Keratinocyte (primary cell): ENCODE measurements around the gene CCN5. TPM values are rescaled to one million over a fixed set of nuclear protein-coding genes. Genes with fewer than 3 reads are reported as not detected.

Source experiments
- DNase-seq: peaks from one replicate; pipeline ENCODE4 v3.0.0-alpha.2; 2011; ENCODE audit warnings: low read depth, missing footprints, low spot score
- FAIRE-seq: peaks from 2 replicates; lab custom pipeline; 2011; peaks lifted over from hg19 to GRCh38; lab: Jason Lieb, UNC
- H2AFZ ChIP-seq: 2 replicates; pipeline ENCODE4 v1.6.0; 2012; ENCODE audit warnings: low read length, control low read depth, inconsistent platforms; ENCODE audit not compliant: control insufficient read depth
- H3K27ac ChIP-seq: 2 replicates; pipeline ENCODE4 v1.5.1; 2011; ENCODE audit warnings: low read length; ENCODE audit not compliant: control insufficient read depth, insufficient read depth
- H3K27me3 ChIP-seq: 3 replicates; pipeline ENCODE4 v1.6.0; 2011; ENCODE audit warnings: low read length; ENCODE audit not compliant: control insufficient read depth, insufficient read depth; ENCODE audit errors: extremely low read depth
- H3K36me3 ChIP-seq, 2 experiments: 2 replicates in 1 of 2; 3 replicates in 1 of 2; pipeline ENCODE4 v1.5.1; 2011; ENCODE audit warnings: low read length in 2 of 2, mild to moderate bottlenecking in 1 of 2; ENCODE audit not compliant: control insufficient read depth in 2 of 2, insufficient read depth in 2 of 2; ENCODE audit errors: extremely low read depth in 1 of 2
- H3K4me1 ChIP-seq: 3 replicates; pipeline ENCODE4 v1.5.1; 2011; ENCODE audit warnings: low read length; ENCODE audit not compliant: control insufficient read depth, insufficient read depth; ENCODE audit errors: extremely low read depth
- H3K4me2 ChIP-seq: 3 replicates; pipeline ENCODE4 v1.6.0; 2011; ENCODE audit warnings: low read depth, low read length; ENCODE audit not compliant: control insufficient read depth, insufficient read depth; ENCODE audit errors: extremely low read depth
- H3K4me3 ChIP-seq, 3 experiments: fragments of 200-600 bp in 1 of 3; sonication (generic) in 1 of 3; 2 replicates in 2 of 3; 3 replicates in 1 of 3; pipeline ENCODE4 v1.5.1; 2011 to 2016; ENCODE audit warnings: low read length in 3 of 3, mild to moderate bottlenecking in 3 of 3, control low read depth in 2 of 3, inconsistent platforms in 1 of 3, low read depth in 1 of 3, mixed read lengths in 1 of 3, mixed run types in 1 of 3, moderate library complexity in 1 of 3; ENCODE audit not compliant: control insufficient read depth in 2 of 3, insufficient read depth in 2 of 3; ENCODE audit errors: extremely low read depth in 1 of 3
- H3K79me2 ChIP-seq: 2 replicates; pipeline ENCODE4 v1.6.0; 2012; ENCODE audit warnings: low read length; ENCODE audit not compliant: control insufficient read depth, insufficient read depth
- H3K9ac ChIP-seq: 3 replicates; pipeline ENCODE4 v1.6.0; 2011; ENCODE audit warnings: low read length; ENCODE audit not compliant: control insufficient read depth, insufficient read depth; ENCODE audit errors: extremely low read depth
- H3K9me1 ChIP-seq: 3 replicates; pipeline ENCODE4 v1.6.0; 2011; ENCODE audit warnings: low read length; ENCODE audit not compliant: control insufficient read depth, insufficient read depth; ENCODE audit errors: extremely low read depth
- H3K9me3 ChIP-seq: 2 replicates; pipeline ENCODE4 v1.5.1; 2012; ENCODE audit warnings: low read depth, low read length; ENCODE audit not compliant: control insufficient read depth
- H4K20me1 ChIP-seq: 3 replicates; pipeline ENCODE4 v1.6.0; 2011; ENCODE audit warnings: low read length; ENCODE audit not compliant: control insufficient read depth, insufficient read depth; ENCODE audit errors: extremely low read depth
- EZH2 ChIP-seq: IDR thresholded peaks from one replicate; pipeline ENCODE4 v1.6.1; 2012; ENCODE audit warnings: inconsistent platforms, mild to moderate bottlenecking, low read length, moderate library complexity
- dilution Hi-C: fragments of 300-500 bp; cut with MboI; formaldehyde crosslinking; loops from one replicate; pipeline ENCODE4 v1.7.0; 2020; ENCODE audit warnings: low sequenced_read_pairs; ENCODE audit not compliant: extremely low pct_ligation_motif_present
- polyA plus RNA-seq, 5 experiments: library from polyadenylated mRNA; depleted of rRNA in 3 of 5; stranded (reverse) in 3 of 5; stranded (forward) in 1 of 5; unstranded in 1 of 5; fragments of >200 nt; gene quantifications; 1 replicate in 1 of 5; 2 replicates in 3 of 5; 3 replicates in 1 of 5; pipeline versions ENCODE4 v1.2.1 to v1.2.3, GENCODE V29; 2011 to 2012; ENCODE audit warnings: missing spikeins in 2 of 5, low read depth in 1 of 5, low replicate concordance in 1 of 5
- TF ChIP-seq, protein P1 (sequence below), 3 experiments: IDR thresholded peaks in 1 of 3; conservative IDR thresholded peaks in 1 of 3; optimal IDR thresholded peaks in 1 of 3; 2 replicates in 2 of 3; 3 replicates in 1 of 3; pipeline versions ENCODE3 to v1.5.1; 2011; ENCODE audit warnings: low read length in 3 of 3, mild to moderate bottlenecking in 3 of 3, moderate library complexity in 2 of 3, control low read depth in 1 of 3, inconsistent platforms in 1 of 3; ENCODE audit not compliant: insufficient read depth in 2 of 3; ENCODE audit errors: extremely low read depth in 1 of 3

Gene CCN5
- polyA plus RNA-seq, 1 donor (not counting 4 experiments of a cell fraction or from before 2014, with no cell fraction given): not detected

DNA sequence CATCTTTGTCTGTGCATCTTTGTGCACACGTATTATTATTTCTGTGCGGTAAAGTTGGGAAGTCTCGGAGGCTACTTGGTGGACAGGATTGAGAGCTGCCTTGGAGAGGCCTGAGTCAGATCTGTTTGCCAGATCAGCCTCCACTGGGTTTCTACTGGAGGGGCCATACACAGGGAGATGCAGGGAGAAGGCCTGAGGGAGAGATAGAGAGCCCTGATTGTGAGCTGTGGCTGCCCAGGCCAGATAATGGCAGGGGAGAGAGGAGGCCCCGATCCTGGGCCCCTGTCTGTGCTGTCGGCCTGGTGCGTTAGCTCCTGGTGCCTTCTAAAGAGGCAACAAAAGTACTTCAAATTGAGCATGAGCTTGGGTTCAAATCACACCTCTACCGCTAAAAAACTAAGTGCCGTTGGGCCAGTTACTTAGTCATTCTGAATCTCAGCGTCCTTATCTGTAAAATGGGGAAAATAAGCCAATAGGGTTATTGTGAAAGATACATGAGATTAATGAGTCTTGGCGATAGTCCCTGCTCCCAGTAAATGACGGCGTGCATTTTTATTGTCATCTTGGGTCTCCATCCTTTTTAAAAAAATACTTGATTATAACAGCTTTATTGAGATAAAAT is 36.1 kb upstream of the CCN5 start:
- no peak for TF ChIP-seq EZH2
- TF ChIP-seq, protein P1, sequence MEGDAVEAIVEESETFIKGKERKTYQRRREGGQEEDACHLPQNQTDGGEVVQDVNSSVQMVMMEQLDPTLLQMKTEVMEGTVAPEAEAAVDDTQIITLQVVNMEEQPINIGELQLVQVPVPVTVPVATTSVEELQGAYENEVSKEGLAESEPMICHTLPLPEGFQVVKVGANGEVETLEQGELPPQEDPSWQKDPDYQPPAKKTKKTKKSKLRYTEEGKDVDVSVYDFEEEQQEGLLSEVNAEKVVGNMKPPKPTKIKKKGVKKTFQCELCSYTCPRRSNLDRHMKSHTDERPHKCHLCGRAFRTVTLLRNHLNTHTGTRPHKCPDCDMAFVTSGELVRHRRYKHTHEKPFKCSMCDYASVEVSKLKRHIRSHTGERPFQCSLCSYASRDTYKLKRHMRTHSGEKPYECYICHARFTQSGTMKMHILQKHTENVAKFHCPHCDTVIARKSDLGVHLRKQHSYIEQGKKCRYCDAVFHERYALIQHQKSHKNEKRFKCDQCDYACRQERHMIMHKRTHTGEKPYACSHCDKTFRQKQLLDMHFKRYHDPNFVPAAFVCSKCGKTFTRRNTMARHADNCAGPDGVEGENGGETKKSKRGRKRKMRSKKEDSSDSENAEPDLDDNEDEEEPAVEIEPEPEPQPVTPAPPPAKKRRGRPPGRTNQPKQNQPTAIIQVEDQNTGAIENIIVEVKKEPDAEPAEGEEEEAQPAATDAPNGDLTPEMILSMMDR (optimal IDR thresholded peaks at IDR 0.05 in 1 of 3, IDR thresholded peaks at IDR 0.05 in 1 of 3, conservative IDR thresholded peaks at IDR 0.05 in 1 of 3; ENCODE audit: extremely low read depth in 1 of 3, insufficient read depth in 2 of 3, low read length in 3 of 3): no peak
- H3K9me1 ChIP-seq: no peaks in the 10 kb centered on the region
- peaks cover 9% of the 10 kb centered on the region for H3K4me1 ChIP-seq
- dilution Hi-C loops: no loop called here
- no peak overlapping the region for H2AFZ ChIP-seq
- H3K9ac ChIP-seq: no peak overlapping the region
- no peak overlapping the region for H3K27ac ChIP-seq
- no peaks in the 10 kb centered on the region for H4K20me1 ChIP-seq
- FAIRE-seq (no peak), DNase-seq (no peak)
- no peaks in the 10 kb centered on the region for H3K9me3 ChIP-seq
- H3K4me3 ChIP-seq: no peak overlapping the region
- H3K27me3 ChIP-seq: no peaks in the 10 kb centered on the region
- H3K4me2 ChIP-seq: no peak overlapping the region
- no peaks in the 10 kb centered on the region for H3K79me2 ChIP-seq
- no peaks in the 10 kb centered on the region for H3K36me3 ChIP-seq

DNA sequence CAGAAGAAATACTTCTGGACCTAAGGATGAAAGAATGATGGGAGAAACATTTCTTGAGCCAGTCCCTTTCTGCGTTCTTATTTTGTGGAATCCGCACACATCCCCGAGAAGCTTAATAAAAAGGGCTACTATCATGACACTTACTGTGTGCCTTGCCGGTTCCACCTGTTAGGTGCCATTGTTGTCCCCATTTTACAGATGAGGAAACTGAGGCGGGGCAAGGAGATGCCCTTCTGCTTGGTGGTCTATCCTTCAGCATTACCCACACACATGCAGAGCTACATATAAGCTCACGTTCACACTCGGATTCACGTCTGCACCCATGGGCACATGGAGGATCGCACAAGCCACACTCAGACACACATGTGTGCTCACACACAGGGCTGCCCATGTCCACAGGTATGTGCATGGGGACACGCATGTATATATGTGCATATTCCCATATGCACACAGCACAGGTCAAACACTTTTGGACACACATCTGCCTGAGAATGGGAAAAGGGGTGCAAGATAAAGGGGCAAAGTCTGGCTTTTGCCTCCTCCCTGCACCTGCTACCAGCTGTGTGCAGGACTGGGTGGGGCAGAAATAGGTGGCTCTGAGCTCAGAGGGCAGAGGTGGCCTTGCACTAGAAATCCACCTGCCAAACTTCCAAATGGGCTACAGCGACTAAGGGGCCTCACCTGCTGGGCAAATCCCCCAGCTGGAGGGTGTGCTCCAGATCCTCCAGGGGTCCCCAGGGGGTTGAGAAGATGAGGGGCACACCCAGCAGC is 33.2 kb upstream of the CCN5 start:
- H3K9me3 ChIP-seq: no peaks in the 10 kb centered on the region
- no peaks in the 10 kb centered on the region for H3K79me2 ChIP-seq
- no peak for DNase-seq
- H4K20me1 ChIP-seq: no peaks in the 10 kb centered on the region
- H3K4me3 ChIP-seq: no peak overlapping the region
- peaks cover 9% of the 10 kb centered on the region for H3K4me1 ChIP-seq
- H3K9ac ChIP-seq: no peak overlapping the region
- no peak overlapping the region for H2AFZ ChIP-seq
- dilution Hi-C loops: no loop called here
- no peak overlapping the region for H3K27ac ChIP-seq
- H3K27me3 ChIP-seq: no peaks in the 10 kb centered on the region
- no peak overlapping the region for H3K4me2 ChIP-seq
- no peak for FAIRE-seq
- no peak for TF ChIP-seq EZH2
- TF ChIP-seq, protein P1 (optimal IDR thresholded peaks at IDR 0.05 in 1 of 3, IDR thresholded peaks at IDR 0.05 in 1 of 3, conservative IDR thresholded peaks at IDR 0.05 in 1 of 3; ENCODE audit: extremely low read depth in 1 of 3, insufficient read depth in 2 of 3, low read length in 3 of 3): no peak
- H3K36me3 ChIP-seq: no peaks in the 10 kb centered on the region
- no peaks in the 10 kb centered on the region for H3K9me1 ChIP-seq
